Measurements from ENCODE around the gene NPR2.

GRCh38 chr9:35776018-35776417, 15.4 kb upstream of the NPR2 start:
- no peak for TF ChIP-seq CTCF (conservative IDR thresholded peaks at IDR 0.05; ENCODE audit: low read length)
- TF ChIP-seq EZH2phosphoT487 (IDR thresholded peaks at IDR 0.05; ENCODE audit: borderline replicate concordance) = no peak

Data from Loucy (cell line).